ENCODE measurements around the gene PSPC1. TPM values are rescaled to one million over a fixed set of nuclear protein-coding genes. Genes with fewer than 3 reads are reported as not detected.
"Not testable (repeated sequence)": the region's sequence is repeated elsewhere in the genome, so short reads cannot be mapped to it uniquely, and the experiment has no call there.

Gene PSPC1
- total and polyA plus RNA-seq, 5 experiments from 2014 or later = 23.4 to 99.4 (median 34.1) TPM

- Mint-ChIP-seq H3K27ac (no peak overlapping the region), H3K36me3 (peaks cover 0 to 5% (median 2%) of the 10 kb centered on the region in 3 donors), H3K4me3 (no peak overlapping the region), H3K4me1 (peaks cover 0 to 2% (median 0%) of the 10 kb centered on the region in 4 donors), H3K9me3 (no peaks in the 10 kb centered on the region), H3K27me3 (no peaks in the 10 kb centered on the region)
- DNase-seq (no peak), ATAC-seq (no peak)
- POLR2A ChIA-PET = no interaction called here
Measured at GRCh38 chr13:19791953-19792537, 9.3 kb upstream of the PSPC1 start.

GRCh38 chr13:19782049-19782726 lies 557 bp downstream of the PSPC1 start:
- DNase-seq (peak in 8 of 10 donors; percentile 12 to 64 (median 50)), ATAC-seq (peak; percentile 58 to 70)
- POLR2A ChIA-PET = interaction anchor here (0.6 to 4.2 kb wide), 6 partner anchors 10 to 300 kb away, joined by 3 to 58 read pairs (median 8); partner anchors contain the start of gene ZMYM5
- Mint-ChIP-seq H3K27me3 (peaks cover 0 to 4% (median 0%) of the 10 kb centered on the region in 5 donors), H3K4me3 (peak overlapping the region; percentile 89 to 99 (median 98)), H3K4me1 (peaks cover 1 to 20% (median 14%) of the 10 kb centered on the region in 4 donors), H3K27ac (peak overlapping the region; percentile 98 to 100 (median 99)), H3K9me3 (peaks cover 0 to 3% (median 0%) of the 10 kb centered on the region in 9 donors), H3K36me3 (peaks cover 0 to 6% (median 3%) of the 10 kb centered on the region in 3 donors)

GRCh38 chr13:19781526-19781925 lies 1.2 kb downstream of the PSPC1 start:
- POLR2A ChIA-PET = interaction anchor here (1.5 to 4.2 kb wide), 5 partner anchors 9 to 179 kb away, joined by 5 to 58 read pairs (median 8); partner anchors contain the start of gene ZMYM5
- H3K4me3 Mint-ChIP-seq = peak overlapping the region; percentile 89 to 99 (median 98)
- peaks cover 0 to 4% (median 0%) of the 10 kb centered on the region in 5 donors for H3K27me3 Mint-ChIP-seq
- peak overlapping the region; percentile 79 to 100 (median 99) for H3K27ac Mint-ChIP-seq
- H3K4me1 Mint-ChIP-seq = peaks cover 1 to 20% (median 14%) of the 10 kb centered on the region in 4 donors
- no peak for DNase-seq
- peaks cover 0 to 6% (median 3%) of the 10 kb centered on the region in 3 donors for H3K36me3 Mint-ChIP-seq
- H3K9me3 Mint-ChIP-seq = peaks cover 0 to 3% (median 0%) of the 10 kb centered on the region in 9 donors
- ATAC-seq = no peak

- H3K36me3 Mint-ChIP-seq, ATAC-seq, H3K27me3 Mint-ChIP-seq, H3K9me3 Mint-ChIP-seq: not testable (repeated sequence)
- Mint-ChIP-seq H3K4me1 (peaks cover 5 to 26% (median 19%) of the 10 kb centered on the region in 4 donors), H3K4me3 (peak overlapping the region; percentile 67 to 99 (median 98)), H3K27ac (peak overlapping the region in 9 of 10 donors; percentile 33 to 100 (median 81))
- DNase-seq = peak in 2 of 10 donors; percentile 10 to 29
- POLR2A ChIA-PET = interaction anchor here (1.6 to 4.2 kb wide), 3 partner anchors 9 to 83 kb away, joined by 7 to 58 read pairs (median 9); partner anchors contain the start of gene ZMYM5
Measured at GRCh38 chr13:19780753-19781418, 1.9 kb downstream of the PSPC1 start.

- POLR2A ChIA-PET = interaction anchor here (1.4 kb wide), 1 partner anchor 9 kb away, joined by 9 read pairs; no protein-coding TSS in a partner anchor
- Mint-ChIP-seq H3K4me1 (peaks cover 13 to 67% (median 50%) of the 10 kb centered on the region in 4 donors), H3K27ac (peak overlapping the region in 4 of 10 donors; percentile 1 to 60 (median 50)), H3K4me3 (peak overlapping the region in 5 of 10 donors; percentile 0 to 22 (median 10)), H3K27me3 (no peaks in the 10 kb centered on the region), H3K9me3 (no peaks in the 10 kb centered on the region), H3K36me3 (peaks cover 5 to 75% (median 26%) of the 10 kb centered on the region in 3 donors)
- ATAC-seq = no peak
- DNase-seq = no peak
Measured at GRCh38 chr13:19772306-19772705, 10.4 kb downstream of the PSPC1 start.

GRCh38 chr13:19769854-19770253 lies 12.9 kb downstream of the PSPC1 start:
- Mint-ChIP-seq H3K36me3 (peaks cover 5 to 81% (median 29%) of the 10 kb centered on the region in 3 donors), H3K4me3 (peak overlapping the region in 4 of 10 donors; percentile 5 to 26 (median 20)), H3K27me3 (no peaks in the 10 kb centered on the region), H3K9me3 (no peaks in the 10 kb centered on the region), H3K27ac (no peak overlapping the region), H3K4me1 (peaks cover 11 to 66% (median 50%) of the 10 kb centered on the region in 4 donors)
- no peak for ATAC-seq
- POLR2A ChIA-PET = interaction anchor here (0.6 kb wide), 1 partner anchor 13 kb away, joined by 3 read pairs; the partner anchor contains the start of gene PSPC1
- no peak for DNase-seq

- DNase-seq (no peak), ATAC-seq (no peak)
- H3K9me3 Mint-ChIP-seq = no peaks in the 10 kb centered on the region
- H3K36me3 Mint-ChIP-seq = peaks cover 5 to 86% (median 38%) of the 10 kb centered on the region in 3 donors
- H3K4me3 Mint-ChIP-seq = peak overlapping the region; percentile 25 to 66 (median 48)
- H3K27me3 Mint-ChIP-seq = no peaks in the 10 kb centered on the region
- POLR2A ChIA-PET = no interaction called here
- H3K4me1 Mint-ChIP-seq = peaks cover 13 to 69% (median 53%) of the 10 kb centered on the region in 4 donors
- H3K27ac Mint-ChIP-seq = peak overlapping the region in 8 of 10 donors; percentile 16 to 75 (median 42)
Measured at GRCh38 chr13:19767966-19768365, 14.8 kb downstream of the PSPC1 start.

- Mint-ChIP-seq H3K27ac (peak overlapping the region in 6 of 10 donors; percentile 25 to 86 (median 32)), H3K4me3 (peak overlapping the region in 9 of 10 donors; percentile 19 to 73 (median 65)), H3K36me3 (peaks cover 0 to 87% (median 29%) of the 10 kb centered on the region in 3 donors), H3K27me3 (no peaks in the 10 kb centered on the region), H3K4me1 (peaks cover 18 to 72% (median 57%) of the 10 kb centered on the region in 4 donors), H3K9me3 (no peaks in the 10 kb centered on the region)
- ATAC-seq (peak in 1 of 2 donors; percentile 28), DNase-seq (no peak)
- POLR2A ChIA-PET = interaction anchor here (0.7 kb wide), 1 partner anchor 9 kb away, joined by 3 read pairs; no protein-coding TSS in a partner anchor
Measured at GRCh38 chr13:19766591-19766990, 16.2 kb downstream of the PSPC1 start.

GRCh38 chr13:19764237-19764636 lies 18.5 kb downstream of the PSPC1 start:
- Mint-ChIP-seq H3K27me3 (no peaks in the 10 kb centered on the region), H3K9me3 (no peaks in the 10 kb centered on the region), H3K27ac (peak overlapping the region in 4 of 10 donors; percentile 6 to 58 (median 50)), H3K4me3 (peak overlapping the region in 7 of 10 donors; percentile 8 to 66 (median 61)), H3K36me3 (peaks cover 0 to 85% (median 12%) of the 10 kb centered on the region in 3 donors), H3K4me1 (peaks cover 23 to 75% (median 67%) of the 10 kb centered on the region in 4 donors)
- DNase-seq = no peak
- no peak for ATAC-seq
- POLR2A ChIA-PET = interaction anchor here (0.6 kb wide), 1 partner anchor 111 kb away, joined by 5 read pairs; no protein-coding TSS in a partner anchor

GRCh38 chr13:19763618-19764017 lies 19.1 kb downstream of the PSPC1 start:
- peak overlapping the region in 7 of 10 donors; percentile 24 to 73 (median 66) for H3K27ac Mint-ChIP-seq
- H3K36me3 Mint-ChIP-seq = peaks cover 0 to 85% (median 17%) of the 10 kb centered on the region in 3 donors
- peaks cover 23 to 78% (median 63%) of the 10 kb centered on the region in 4 donors for H3K4me1 Mint-ChIP-seq
- POLR2A ChIA-PET = no interaction called here
- H3K27me3 Mint-ChIP-seq = no peaks in the 10 kb centered on the region
- H3K9me3 Mint-ChIP-seq = no peaks in the 10 kb centered on the region
- DNase-seq = no peak
- peak overlapping the region in 8 of 10 donors; percentile 36 to 52 (median 44) for H3K4me3 Mint-ChIP-seq
- ATAC-seq = no peak

GRCh38 chr13:19759669-19760068 lies 23.1 kb downstream of the PSPC1 start:
- POLR2A ChIA-PET = no interaction called here

GRCh38 chr13:19742643-19743042 lies 40.1 kb downstream of the PSPC1 start:
- POLR2A ChIA-PET = no interaction called here

More at GRCh38 chr13:19759669-19760068, 23.1 kb downstream of the PSPC1 start:
- Mint-ChIP-seq H3K27me3 (no peaks in the 10 kb centered on the region), H3K36me3 (peaks cover 0 to 95% (median 28%) of the 10 kb centered on the region in 3 donors), H3K27ac (no peak overlapping the region), H3K9me3 (no peaks in the 10 kb centered on the region), H3K4me3 (no peak overlapping the region), H3K4me1 (peaks cover 21 to 60% (median 55%) of the 10 kb centered on the region in 4 donors)
- ATAC-seq = no peak
- no peak for DNase-seq

More at GRCh38 chr13:19742643-19743042, 40.1 kb downstream of the PSPC1 start:
- DNase-seq (no peak), ATAC-seq (no peak)
- H3K9me3 Mint-ChIP-seq = no peaks in the 10 kb centered on the region
- H3K4me3 Mint-ChIP-seq = no peak overlapping the region
- peaks cover 5 to 79% (median 17%) of the 10 kb centered on the region in 3 donors for H3K36me3 Mint-ChIP-seq
- peaks cover 4 to 26% (median 15%) of the 10 kb centered on the region in 4 donors for H3K4me1 Mint-ChIP-seq
- H3K27me3 Mint-ChIP-seq = no peaks in the 10 kb centered on the region
- H3K27ac Mint-ChIP-seq = peak overlapping the region in 3 of 10 donors; percentile 2 to 60 (median 19)

Measured in naive thymus-derived CD8-positive, alpha-beta T cell (primary cell).